ENCODE results near the gene NCOA7. TPM values are rescaled to one million over a fixed set of nuclear protein-coding genes. Genes with fewer than 3 reads are reported as not detected.
"Not testable (repeated sequence)": the region's sequence is repeated elsewhere in the genome, so short reads cannot be mapped to it uniquely, and the experiment has no call there.

Gene NCOA7
- total RNA-seq, 3 donors from 2014 or later = 47.8 to 58.8 (median 57.8) TPM

DNA sequence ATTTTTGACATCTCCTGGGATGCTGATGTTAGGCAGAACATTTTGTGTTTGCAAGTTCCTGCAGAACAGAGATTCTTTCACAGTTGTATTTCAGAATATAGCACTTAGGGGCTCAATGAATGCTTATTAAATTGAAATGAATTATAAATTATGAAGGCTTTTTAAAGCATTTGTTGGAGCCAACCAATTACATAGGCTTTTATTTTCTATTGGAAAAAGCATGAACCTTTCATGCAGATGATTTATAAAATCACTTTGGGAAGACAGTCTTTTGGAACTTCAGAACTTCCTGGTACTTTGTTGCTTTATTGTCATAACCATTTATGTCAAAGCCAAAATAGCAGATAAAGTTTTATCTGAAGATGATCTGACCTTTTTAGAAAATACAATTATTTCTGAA, 96.6 kb downstream of the NCOA7 start:
- ATAC-seq (no peak), DNase-seq (no peak)
- Mint-ChIP-seq H3K9me3 (no peaks in the 10 kb centered on the region), H3K4me3 (no peak overlapping the region), H3K36me3 (ENCODE audit: insufficient read depth) (peaks cover 45% of the 10 kb centered on the region), H3K27me3 (ENCODE audit: low read depth) (no peaks in the 10 kb centered on the region), H3K4me1 (ENCODE audit: low read depth) (no peaks in the 10 kb centered on the region)

DNA sequence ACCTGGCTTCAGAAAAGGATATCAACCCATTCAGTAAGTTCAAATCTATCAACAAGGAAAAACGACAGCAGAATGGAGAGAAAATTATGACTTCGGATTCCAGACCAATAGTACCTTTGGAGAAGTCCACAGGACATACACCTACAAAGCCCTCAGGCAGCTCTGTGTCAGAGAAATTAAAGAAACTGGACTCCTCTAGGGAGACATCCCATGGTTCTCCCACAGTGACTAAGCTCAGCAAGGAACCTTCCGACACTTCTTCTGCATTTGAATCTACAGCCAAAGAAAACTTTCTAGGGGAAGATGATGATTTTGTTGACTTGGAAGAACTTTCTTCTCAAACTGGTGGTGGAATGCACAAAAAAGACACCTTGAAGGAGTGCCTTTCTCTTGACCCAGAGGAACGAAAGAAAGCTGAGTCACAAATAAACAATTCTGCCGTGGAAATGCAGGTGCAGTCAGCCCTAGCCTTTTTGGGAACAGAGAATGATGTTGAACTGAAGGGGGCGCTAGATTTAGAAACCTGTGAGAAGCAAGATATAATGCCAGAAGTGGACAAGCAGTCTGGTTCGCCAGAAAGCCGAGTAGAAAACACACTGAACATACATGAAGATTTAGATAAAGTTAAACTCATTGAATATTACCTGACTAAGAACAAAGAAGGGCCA, 98.4 kb downstream of the NCOA7 start:
- no peak for ATAC-seq
- no peaks in the 10 kb centered on the region for H3K27me3 Mint-ChIP-seq (ENCODE audit: low read depth)
- no peaks in the 10 kb centered on the region for H3K9me3 Mint-ChIP-seq
- H3K4me1 Mint-ChIP-seq (ENCODE audit: low read depth) = no peaks in the 10 kb centered on the region
- no peak overlapping the region for H3K4me3 Mint-ChIP-seq
- peaks cover 36% of the 10 kb centered on the region for H3K36me3 Mint-ChIP-seq (ENCODE audit: insufficient read depth)
- no peak for DNase-seq

DNA sequence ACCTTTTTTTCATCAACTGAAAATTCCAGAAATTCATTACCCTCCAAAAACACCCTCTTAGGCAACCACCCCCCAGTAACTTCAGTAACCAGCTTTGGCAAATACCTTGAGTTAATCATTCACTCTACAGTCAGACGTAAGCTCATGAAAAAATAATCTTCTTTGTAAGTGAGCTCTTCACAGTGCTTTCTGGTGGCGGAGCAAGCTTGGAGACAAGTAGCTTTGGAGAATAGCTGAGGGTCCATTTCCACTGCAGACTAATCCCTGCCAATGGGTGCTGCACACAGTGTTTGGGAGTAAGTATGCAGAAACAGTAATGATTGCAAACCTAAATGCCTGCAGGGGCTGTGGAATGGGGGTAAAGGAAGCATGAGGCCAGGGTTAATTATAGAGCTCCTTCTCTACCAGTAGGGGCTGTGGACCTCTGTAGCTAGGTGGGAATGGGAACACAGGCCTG, 109.0 kb downstream of the NCOA7 start:
- H3K4me3 Mint-ChIP-seq = no peak overlapping the region
- DNase-seq (no peak), ATAC-seq (no peak)
- peaks cover 21% of the 10 kb centered on the region for H3K36me3 Mint-ChIP-seq (ENCODE audit: insufficient read depth)
- H3K4me1 Mint-ChIP-seq (ENCODE audit: low read depth) = peaks cover 9% of the 10 kb centered on the region
- H3K9me3 Mint-ChIP-seq = no peaks in the 10 kb centered on the region
- H3K27me3 Mint-ChIP-seq (ENCODE audit: low read depth) = no peaks in the 10 kb centered on the region

DNA sequence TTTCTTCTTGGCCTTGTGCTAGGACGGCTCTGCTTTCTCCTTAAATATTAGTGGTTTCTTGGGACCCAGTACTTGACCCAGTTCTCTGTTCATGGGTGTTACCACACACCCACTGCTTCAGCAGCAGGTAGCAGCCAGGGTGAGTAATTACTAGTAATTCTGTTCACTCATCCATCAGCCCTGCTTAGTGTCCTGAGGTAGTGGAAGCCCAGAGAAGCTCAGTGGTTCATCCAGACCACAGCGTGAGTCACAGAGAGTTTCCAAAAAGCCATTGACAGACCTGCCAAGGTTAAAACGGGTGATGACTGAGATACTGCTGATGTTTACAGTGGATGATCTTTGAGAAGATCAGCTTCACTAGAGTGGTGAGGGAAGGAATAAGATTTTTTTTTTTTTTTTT, 114.1 kb downstream of the NCOA7 start:
- Mint-ChIP-seq H3K36me3 (ENCODE audit: insufficient read depth) (peaks cover 24% of the 10 kb centered on the region), H3K27me3 (ENCODE audit: low read depth) (no peaks in the 10 kb centered on the region), H3K9me3 (no peaks in the 10 kb centered on the region), H3K4me3 (no peak overlapping the region), H3K4me1 (ENCODE audit: low read depth) (peaks cover 28% of the 10 kb centered on the region)
- peak; percentile 39 for DNase-seq
- peak; percentile 95 to 97 for ATAC-seq

DNA sequence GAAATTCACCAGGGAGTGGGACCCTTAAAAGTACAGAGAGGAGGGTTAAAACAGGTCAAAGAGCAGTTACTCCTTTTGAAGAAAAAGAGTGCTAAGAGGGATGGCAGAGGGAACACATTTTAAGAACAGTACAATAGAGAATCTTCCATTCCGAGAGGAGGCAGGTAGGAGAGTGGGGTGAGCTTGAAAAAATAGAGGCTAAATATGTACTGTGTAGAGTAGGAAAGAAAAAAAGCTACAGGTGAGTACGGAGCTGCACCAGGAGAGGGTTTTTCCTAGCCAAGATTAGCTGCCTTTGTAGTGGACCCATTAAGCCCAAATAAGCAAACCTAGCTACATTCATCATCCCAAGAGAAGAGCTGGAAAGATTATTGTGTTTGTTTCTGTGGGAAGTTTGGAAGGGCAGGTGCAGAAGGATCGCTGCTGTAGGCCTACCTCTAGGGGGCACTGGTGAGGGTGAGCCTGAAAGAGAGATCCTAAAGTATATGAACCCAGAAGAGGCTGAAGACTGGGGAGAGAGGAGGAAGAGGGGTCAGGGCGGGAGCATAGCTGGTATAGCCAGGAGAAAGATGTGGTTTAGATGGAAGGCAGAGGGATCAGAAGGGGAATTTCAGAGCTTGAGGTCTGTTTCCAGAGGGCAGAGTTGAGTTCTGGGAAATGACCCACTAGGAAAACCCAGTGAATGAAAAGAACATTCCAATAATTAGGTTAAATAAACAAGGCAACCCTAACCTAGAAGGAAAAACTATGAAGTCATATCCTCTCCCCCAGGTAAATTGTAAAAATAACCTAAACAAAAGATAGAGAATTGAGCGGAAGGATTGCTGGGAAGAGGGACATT, 115.6 kb downstream of the NCOA7 start:
- Mint-ChIP-seq H3K27me3 (ENCODE audit: low read depth) (no peaks in the 10 kb centered on the region), H3K9me3 (no peaks in the 10 kb centered on the region), H3K36me3 (ENCODE audit: insufficient read depth) (peaks cover 26% of the 10 kb centered on the region), H3K4me3 (no peak overlapping the region), H3K4me1 (ENCODE audit: low read depth) (peaks cover 37% of the 10 kb centered on the region)
- DNase-seq = peak; percentile 47
- no peak for ATAC-seq

DNA sequence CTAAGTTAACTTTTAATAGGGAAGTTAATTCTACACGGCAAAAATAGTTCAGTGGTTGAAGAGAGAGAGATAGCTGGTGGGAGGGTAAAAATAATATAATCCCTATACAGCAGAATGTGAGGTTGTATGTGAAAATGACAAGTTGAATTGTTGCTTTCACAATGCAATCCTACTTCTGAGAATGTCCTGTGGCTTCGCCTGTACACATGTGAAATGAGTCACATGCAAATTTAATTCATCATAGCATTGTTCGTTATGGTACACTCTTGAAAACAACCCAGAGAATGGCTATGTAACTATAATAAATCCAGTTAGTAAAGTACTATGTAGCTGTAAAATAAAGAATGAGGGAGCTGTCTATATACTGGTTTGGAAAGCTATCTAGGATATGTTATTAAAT, 119.8 kb downstream of the NCOA7 start:
- peak; percentile 95 to 96 for ATAC-seq
- Mint-ChIP-seq H3K36me3 (ENCODE audit: insufficient read depth) (peaks cover 23% of the 10 kb centered on the region), H3K4me1 (ENCODE audit: low read depth) (peaks cover 20% of the 10 kb centered on the region), H3K4me3 (no peak overlapping the region), H3K27me3 (ENCODE audit: low read depth) (no peaks in the 10 kb centered on the region), H3K9me3 (no peaks in the 10 kb centered on the region)
- DNase-seq = no peak

DNA sequence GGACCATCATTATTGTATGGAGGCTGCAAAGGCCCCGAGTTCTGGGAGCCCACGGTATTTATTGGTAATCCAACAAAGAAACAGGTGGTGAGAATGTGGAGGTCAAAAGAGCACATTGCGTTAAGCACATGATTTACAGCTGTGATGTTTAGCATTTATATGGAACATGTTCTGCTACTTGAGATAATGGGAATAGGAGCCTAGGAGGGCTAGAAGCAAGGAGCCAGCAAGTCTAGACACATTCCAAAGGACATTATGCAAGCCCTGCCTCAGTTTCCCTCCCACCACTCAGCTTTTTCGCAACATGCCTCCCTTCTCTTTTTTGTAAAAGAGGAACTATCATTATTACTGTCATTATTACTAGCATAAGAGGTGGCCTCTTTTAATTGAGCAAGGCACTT, 120.3 kb downstream of the NCOA7 start:
- not testable (repeated sequence) for H3K4me3 Mint-ChIP-seq; H3K9me3 Mint-ChIP-seq; H3K27me3 Mint-ChIP-seq (ENCODE audit: low read depth)

DNA sequence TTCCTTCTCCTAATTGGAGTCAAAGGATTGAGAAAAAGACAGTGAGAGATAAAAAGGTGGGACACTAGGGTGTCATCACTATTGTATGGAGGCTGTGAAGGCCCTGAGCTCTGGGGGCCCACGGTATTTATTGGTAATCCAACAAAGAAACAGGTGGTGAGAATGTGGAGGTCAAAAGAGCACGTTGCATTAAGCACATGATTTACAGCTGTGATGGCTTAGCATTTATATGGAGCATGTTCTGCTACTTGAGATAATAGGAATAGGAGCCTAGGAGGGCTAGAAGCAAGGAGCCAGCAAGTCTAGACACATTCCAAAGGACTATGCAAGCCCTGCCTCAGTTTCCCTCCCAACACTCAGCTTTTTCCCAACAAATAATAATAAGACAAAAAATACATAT, 121.7 kb downstream of the NCOA7 start:
- H3K27me3 Mint-ChIP-seq (ENCODE audit: low read depth); H3K9me3 Mint-ChIP-seq; DNase-seq; H3K4me3 Mint-ChIP-seq; ATAC-seq: not testable (repeated sequence)
- Mint-ChIP-seq H3K4me1 (ENCODE audit: low read depth) (peaks cover 14% of the 10 kb centered on the region), H3K36me3 (ENCODE audit: insufficient read depth) (peaks cover 32% of the 10 kb centered on the region)

More for the DNA sequence above, 120.3 kb downstream of the NCOA7 start:
- not testable (repeated sequence) for DNase-seq, ATAC-seq
- H3K4me1 Mint-ChIP-seq (ENCODE audit: low read depth) = peaks cover 19% of the 10 kb centered on the region
- H3K36me3 Mint-ChIP-seq (ENCODE audit: insufficient read depth) = peaks cover 26% of the 10 kb centered on the region

DNA sequence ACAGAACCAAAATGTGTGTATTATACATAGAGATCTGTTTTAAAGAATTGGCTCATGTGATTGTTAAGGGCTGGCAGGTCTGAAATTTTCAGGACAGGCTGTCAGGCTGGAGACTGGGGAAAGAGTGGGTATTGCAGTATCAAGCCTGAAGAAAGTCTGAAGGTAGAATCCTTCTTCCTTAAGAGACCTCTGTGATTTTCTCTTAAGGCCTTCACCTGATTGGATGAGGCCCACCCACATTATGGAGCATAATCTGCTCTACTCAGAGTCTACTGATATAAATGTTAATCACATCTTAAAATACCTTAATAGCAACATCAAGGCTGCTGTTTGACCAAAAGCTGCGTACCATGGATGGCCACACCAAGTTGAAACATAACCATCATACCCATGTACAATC, 122.4 kb downstream of the NCOA7 start:
- H3K4me3 Mint-ChIP-seq = no peak overlapping the region
- H3K27me3 Mint-ChIP-seq (ENCODE audit: low read depth) = no peaks in the 10 kb centered on the region
- DNase-seq (no peak), ATAC-seq (no peak)
- no peaks in the 10 kb centered on the region for H3K9me3 Mint-ChIP-seq
- peaks cover 21% of the 10 kb centered on the region for H3K4me1 Mint-ChIP-seq (ENCODE audit: low read depth)
- peaks cover 37% of the 10 kb centered on the region for H3K36me3 Mint-ChIP-seq (ENCODE audit: insufficient read depth)

DNA sequence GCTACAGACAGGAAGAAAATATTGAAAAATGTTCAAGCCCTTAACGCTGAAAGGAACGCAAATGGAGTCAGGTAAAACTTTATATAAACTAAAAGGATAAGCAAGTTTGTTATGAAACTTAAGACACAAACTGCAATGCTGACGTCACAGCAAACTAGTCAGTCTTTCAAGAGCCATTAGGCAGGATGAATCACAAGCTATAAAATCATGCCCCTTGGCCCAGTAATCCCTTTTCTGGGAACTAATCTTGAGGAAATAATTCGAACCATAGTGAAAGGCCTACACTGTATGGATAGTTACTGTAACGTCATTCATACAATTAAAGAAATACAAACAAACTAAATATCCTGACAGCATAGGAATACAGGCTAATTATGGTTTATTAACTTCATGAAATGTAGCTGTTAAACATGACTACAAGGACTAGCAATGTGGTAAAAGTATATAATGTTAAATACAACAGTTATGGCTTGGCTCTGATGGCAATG, 123.1 kb downstream of the NCOA7 start:
- Mint-ChIP-seq H3K27me3 (ENCODE audit: low read depth) (no peaks in the 10 kb centered on the region), H3K9me3 (no peaks in the 10 kb centered on the region), H3K36me3 (ENCODE audit: insufficient read depth) (peaks cover 39% of the 10 kb centered on the region)

DNA sequence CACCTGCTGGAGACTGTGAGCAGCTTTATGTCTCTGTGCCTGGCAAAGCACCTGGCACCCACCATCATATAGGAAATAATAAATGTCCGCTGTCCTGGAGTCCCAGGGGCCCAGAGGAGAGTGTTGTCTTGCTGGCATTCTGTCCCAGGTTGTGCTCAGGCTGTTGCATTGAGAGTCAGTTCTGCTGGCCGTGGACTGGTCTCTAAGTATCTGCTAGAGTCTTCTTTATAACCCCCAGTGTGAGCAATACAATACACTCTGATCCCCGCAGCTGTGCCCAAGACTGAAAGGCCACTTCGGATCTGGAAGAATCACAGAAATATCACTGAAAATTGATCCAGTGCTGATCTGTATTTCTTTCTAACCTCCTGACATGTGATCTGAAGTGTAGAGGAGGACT, 127.5 kb downstream of the NCOA7 start:
- H3K4me3 Mint-ChIP-seq = peak overlapping the region; percentile 87
- no peak for DNase-seq
- H3K9me3 Mint-ChIP-seq = no peaks in the 10 kb centered on the region
- peaks cover 30% of the 10 kb centered on the region for H3K4me1 Mint-ChIP-seq (ENCODE audit: low read depth)
- H3K27me3 Mint-ChIP-seq (ENCODE audit: low read depth) = no peaks in the 10 kb centered on the region
- H3K36me3 Mint-ChIP-seq (ENCODE audit: insufficient read depth) = peaks cover 42% of the 10 kb centered on the region
- ATAC-seq = no peak

More for the DNA sequence above, 123.1 kb downstream of the NCOA7 start:
- DNase-seq = no peak
- ATAC-seq = no peak
- Mint-ChIP-seq H3K4me3 (no peak overlapping the region), H3K4me1 (ENCODE audit: low read depth) (peaks cover 29% of the 10 kb centered on the region)

DNA sequence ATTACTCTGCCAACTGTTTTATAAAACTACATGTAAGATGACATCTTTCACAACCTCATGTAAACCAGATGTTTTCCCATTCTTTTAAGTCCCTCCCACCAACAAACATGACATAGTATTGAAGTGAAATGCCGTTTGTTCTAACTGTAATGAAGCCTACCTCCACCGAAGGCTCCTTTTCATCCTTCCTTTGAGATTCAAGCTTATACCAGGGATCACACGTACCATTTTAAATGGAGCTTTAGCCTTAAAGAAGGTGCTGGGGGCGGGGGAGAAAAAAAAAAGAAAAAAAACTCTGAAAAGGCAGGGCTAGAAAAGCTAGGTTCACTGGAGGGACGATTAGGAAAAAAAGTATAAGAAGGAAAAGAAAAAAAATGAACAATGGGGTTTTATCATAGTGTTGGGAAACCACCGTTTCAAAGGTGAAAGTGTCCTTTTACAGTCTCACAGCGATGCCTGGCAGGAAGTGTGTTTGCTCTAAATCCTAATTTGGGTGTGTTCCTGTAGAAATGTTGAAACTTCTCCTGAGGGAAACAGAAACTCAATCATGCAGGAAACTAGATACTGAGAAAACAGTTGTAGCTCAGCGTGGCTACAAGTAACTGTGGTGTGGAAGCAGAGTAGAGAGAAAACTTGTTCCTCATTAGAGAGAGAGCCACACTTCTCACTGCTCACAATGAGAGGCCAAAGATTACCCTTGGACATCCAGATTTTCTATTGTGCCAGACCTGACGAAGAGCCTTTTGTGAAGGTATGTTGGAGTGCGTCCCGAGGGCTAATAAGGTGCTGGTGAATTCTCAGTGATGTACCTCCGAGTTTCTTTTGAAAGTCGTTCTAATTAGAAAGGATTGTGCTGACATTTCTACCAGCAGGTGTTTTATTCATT, 128.2 kb downstream of the NCOA7 start:
- H3K9me3 Mint-ChIP-seq = no peaks in the 10 kb centered on the region
- DNase-seq = peak; percentile 15
- H3K36me3 Mint-ChIP-seq (ENCODE audit: insufficient read depth) = peaks cover 49% of the 10 kb centered on the region
- peak overlapping the region; percentile 87 for H3K4me3 Mint-ChIP-seq
- H3K4me1 Mint-ChIP-seq (ENCODE audit: low read depth) = peaks cover 36% of the 10 kb centered on the region
- ATAC-seq = peak; percentile 94 to 97
- H3K27me3 Mint-ChIP-seq (ENCODE audit: low read depth) = no peaks in the 10 kb centered on the region

DNA sequence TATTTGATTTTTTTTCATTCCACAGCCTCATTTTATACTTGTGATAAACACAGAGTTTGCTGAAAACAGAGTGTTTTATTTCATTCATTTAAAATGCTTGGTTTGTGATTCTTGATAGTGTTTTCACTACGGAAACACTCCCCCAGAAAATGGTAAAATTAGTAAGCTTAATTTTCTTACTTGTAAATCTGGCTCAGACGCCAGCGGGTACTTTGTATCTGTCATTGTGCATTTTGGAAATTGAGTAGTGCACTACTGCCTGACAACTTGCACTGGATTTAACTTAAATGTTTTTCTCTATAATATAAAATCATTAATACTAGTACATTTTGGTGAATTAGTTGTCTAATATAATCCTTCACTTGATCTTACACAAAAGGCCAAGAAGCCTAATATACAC, 128.9 kb downstream of the NCOA7 start:
- peak overlapping the region; percentile 87 for H3K4me3 Mint-ChIP-seq
- DNase-seq (no peak), ATAC-seq (peak in 1 of 2 donors; percentile 3)
- H3K4me1 Mint-ChIP-seq (ENCODE audit: low read depth) = peaks cover 37% of the 10 kb centered on the region
- peaks cover 54% of the 10 kb centered on the region for H3K36me3 Mint-ChIP-seq (ENCODE audit: insufficient read depth)
- H3K27me3 Mint-ChIP-seq (ENCODE audit: low read depth) = no peaks in the 10 kb centered on the region
- H3K9me3 Mint-ChIP-seq = no peaks in the 10 kb centered on the region

DNA sequence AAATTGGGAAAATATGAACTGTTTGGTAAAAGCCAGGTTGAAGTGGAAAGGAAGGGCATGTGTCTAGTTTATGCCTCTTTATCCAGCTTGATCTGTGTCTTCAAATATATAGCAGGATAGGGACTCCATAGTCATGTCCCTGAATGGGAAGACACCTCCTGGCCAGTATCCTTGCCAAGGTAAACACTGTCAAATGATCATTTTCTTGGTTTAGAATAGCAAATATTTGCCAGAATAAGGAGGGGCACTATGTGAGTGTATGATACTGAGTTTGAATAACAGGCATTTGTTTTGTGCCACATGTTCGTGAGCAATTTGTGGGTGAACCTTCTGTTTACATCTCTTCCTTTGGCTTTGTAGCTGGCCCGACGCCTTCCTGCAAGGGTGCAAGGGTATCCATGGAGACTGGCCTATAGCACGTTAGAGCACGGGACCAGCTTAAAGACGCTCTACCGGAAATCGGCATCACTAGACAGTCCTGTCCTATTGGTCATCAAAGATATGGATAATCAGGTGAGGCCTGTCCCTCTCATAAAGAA, 131.6 kb downstream of the NCOA7 start:
- Mint-ChIP-seq H3K9me3 (no peaks in the 10 kb centered on the region), H3K36me3 (ENCODE audit: insufficient read depth) (peaks cover 44% of the 10 kb centered on the region), H3K4me3 (no peak overlapping the region), H3K4me1 (ENCODE audit: low read depth) (peaks cover 43% of the 10 kb centered on the region), H3K27me3 (ENCODE audit: low read depth) (no peaks in the 10 kb centered on the region)
- no peak for DNase-seq
- no peak for ATAC-seq

Measured in activated T-cell treated with anti-CD3 and anti-CD28 coated beads, Interleukin-2, amount 50 U/mL, for 4 hours (primary cell).